ENCODE measurements around the gene CHD5. TPM values are rescaled to one million over a fixed set of nuclear protein-coding genes. Genes with fewer than 3 reads are reported as not detected.

CHD5 gene
- total and polyA plus RNA-seq, 2 of the 4 experiments (the other 2 are of a cell fraction) = under 0.01 to 0.09 TPM

- Histone ChIP-seq H3K14ac (replicated peaks; ENCODE audit: low read depth, low read length) (no peak overlapping the region), H4K91ac (ENCODE audit: insufficient read depth, low read depth, low read length) (no peak overlapping the region), H3K27me3 (ENCODE audit: control insufficient read depth, insufficient read depth, low read length) (peaks cover 2% of the 10 kb centered on the region; the same call in 1 of the 2 replicates), H2AK9ac (replicated peaks; ENCODE audit: low read depth, low read length, poor library complexity) (no peak overlapping the region), H2BK120ac (ENCODE audit: low read depth, low read length) (no peak overlapping the region), H2AFZ (replicated peaks; ENCODE audit: low read length, poor library complexity) (peak overlapping the region; percentile 84), H3K4me2 (ENCODE audit: low read depth, low read length) (peak overlapping the region; percentile 71; the same call in 1 of the 2 replicates), H3K4me1 (ENCODE audit: control insufficient read depth, insufficient read depth, low read length) (no peaks in the 10 kb centered on the region), H4K5ac (ENCODE audit: low read depth, low read length) (no peak overlapping the region), H2BK5ac (ENCODE audit: low read depth, low read length, poor library complexity, severe bottlenecking) (no peak overlapping the region), H3K27ac (ENCODE audit: insufficient read depth, low read length) (no peak overlapping the region), H3K79me1 (ENCODE audit: low read depth in 1 of 2, low read length in 2 of 2) (no peaks in the 10 kb centered on the region), H3K9ac (ENCODE audit: low read depth, low read length) (no peak overlapping the region), H3K9me3 (ENCODE audit: control insufficient read depth, insufficient read depth, low read length) (peaks cover 3% of the 10 kb centered on the region; the same call in 1 of the 2 replicates), H3K23ac (ENCODE audit: low read depth, low read length) (no peak overlapping the region), H3K56ac (ENCODE audit: extremely low read depth, insufficient read depth, low read length) (no peak overlapping the region), H4K20me1 (ENCODE audit: insufficient read depth, low read length) (no peaks in the 10 kb centered on the region), H3K18ac (ENCODE audit: low read depth, low read length) (no peak overlapping the region), H3K9me1 (ENCODE audit: insufficient read depth, low read length) (no peaks in the 10 kb centered on the region), H2BK20ac (ENCODE audit: low read depth, low read length) (no peak overlapping the region), H3K4ac (ENCODE audit: low read depth, low read length) (no peak overlapping the region), H4K8ac (ENCODE audit: low read depth in 2 of 2, low read length in 2 of 2) (no peak overlapping the region), H2BK15ac (ENCODE audit: low read depth, low read length) (no peak overlapping the region), H3K4me3 (ENCODE audit: insufficient read depth, low read depth, low read length) (no peak overlapping the region), H3K36me3 (ENCODE audit: control insufficient read depth, insufficient read depth, low read length) (no peaks in the 10 kb centered on the region), H2AK5ac (ENCODE audit: low read depth, low read length) (no peak overlapping the region)
- TF ChIP-seq RAD21 (IDR thresholded peaks at IDR 0.05; ENCODE audit: low read length) (no peak), POLR2A (IDR thresholded peaks at IDR 0.05; ENCODE audit: low read depth, low read length) (no peak), ELK1 (IDR thresholded peaks at IDR 0.05; ENCODE audit: borderline replicate concordance, low read depth, low read length) (no peak), MAZ (IDR thresholded peaks at IDR 0.05; ENCODE audit: borderline replicate concordance, low read depth, low read length) (no peak), NFE2L2 (IDR thresholded peaks at IDR 0.05; ENCODE audit: low read depth, low read length) (no peak), FOS (IDR thresholded peaks at IDR 0.05; ENCODE audit: low read depth, low read length) (no peak), RFX5 (IDR thresholded peaks at IDR 0.05; ENCODE audit: low read depth, low read length) (no peak), MAFK (IDR thresholded peaks at IDR 0.05; ENCODE audit: low read depth, low read length) (no peak), SMC3 (IDR thresholded peaks at IDR 0.05; ENCODE audit: low read depth, low read length) (no peak), BHLHE40 (IDR thresholded peaks at IDR 0.05; ENCODE audit: low read depth, low read length) (no peak), MXI1 (IDR thresholded peaks at IDR 0.05; ENCODE audit: borderline replicate concordance, low read depth, low read length) (no peak), CEBPB (IDR thresholded peaks at IDR 0.05; ENCODE audit: low read depth, low read length) (no peak), CHD1 (IDR thresholded peaks at IDR 0.05; ENCODE audit: low read depth, low read length) (no peak), RCOR1 (IDR thresholded peaks at IDR 0.05; ENCODE audit: insufficient replicate concordance, low read length) (no peak)
- TF ChIP-seq, protein P1, sequence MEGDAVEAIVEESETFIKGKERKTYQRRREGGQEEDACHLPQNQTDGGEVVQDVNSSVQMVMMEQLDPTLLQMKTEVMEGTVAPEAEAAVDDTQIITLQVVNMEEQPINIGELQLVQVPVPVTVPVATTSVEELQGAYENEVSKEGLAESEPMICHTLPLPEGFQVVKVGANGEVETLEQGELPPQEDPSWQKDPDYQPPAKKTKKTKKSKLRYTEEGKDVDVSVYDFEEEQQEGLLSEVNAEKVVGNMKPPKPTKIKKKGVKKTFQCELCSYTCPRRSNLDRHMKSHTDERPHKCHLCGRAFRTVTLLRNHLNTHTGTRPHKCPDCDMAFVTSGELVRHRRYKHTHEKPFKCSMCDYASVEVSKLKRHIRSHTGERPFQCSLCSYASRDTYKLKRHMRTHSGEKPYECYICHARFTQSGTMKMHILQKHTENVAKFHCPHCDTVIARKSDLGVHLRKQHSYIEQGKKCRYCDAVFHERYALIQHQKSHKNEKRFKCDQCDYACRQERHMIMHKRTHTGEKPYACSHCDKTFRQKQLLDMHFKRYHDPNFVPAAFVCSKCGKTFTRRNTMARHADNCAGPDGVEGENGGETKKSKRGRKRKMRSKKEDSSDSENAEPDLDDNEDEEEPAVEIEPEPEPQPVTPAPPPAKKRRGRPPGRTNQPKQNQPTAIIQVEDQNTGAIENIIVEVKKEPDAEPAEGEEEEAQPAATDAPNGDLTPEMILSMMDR (conservative IDR thresholded peaks at IDR 0.05; ENCODE audit: low read depth, low read length) = no peak
- TF ChIP-seq, protein P2, sequence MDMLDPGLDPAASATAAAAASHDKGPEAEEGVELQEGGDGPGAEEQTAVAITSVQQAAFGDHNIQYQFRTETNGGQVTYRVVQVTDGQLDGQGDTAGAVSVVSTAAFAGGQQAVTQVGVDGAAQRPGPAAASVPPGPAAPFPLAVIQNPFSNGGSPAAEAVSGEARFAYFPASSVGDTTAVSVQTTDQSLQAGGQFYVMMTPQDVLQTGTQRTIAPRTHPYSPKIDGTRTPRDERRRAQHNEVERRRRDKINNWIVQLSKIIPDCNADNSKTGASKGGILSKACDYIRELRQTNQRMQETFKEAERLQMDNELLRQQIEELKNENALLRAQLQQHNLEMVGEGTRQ (IDR thresholded peaks at IDR 0.05; ENCODE audit: low read depth, low read length) = no peak; the same call in 1 of the 2 replicates
- POLR2A ChIA-PET (ENCODE audit: unreplicated experiment) = interaction anchor here (0.6 kb wide), 1 partner anchor 1486 kb away, joined by 10 read pairs; no protein-coding TSS in a partner anchor
- BruUV-seq (replicated peaks) = no TSS peak
- ATAC-seq (ENCODE audit: low read depth) = peak; percentile 95
- peak; percentile 23 for DNase-seq
- in situ Hi-C loops (cut with MboI; ENCODE audit: low sequenced_read_pairs) = no loop called here
- CTCF ChIA-PET = no interaction called here
- WGBS, 2 experiments (ENCODE audit: extremely low coverage in 2 of 2, insufficient read length in 1 of 2) = 20% methylated on average over 18 of the region's 41 CpGs; no CpG with 5 or more reads in 1 of the 2 experiments
- intact Hi-C loops (cut with micrococcal nuclease) = no loop called here
- dilution Hi-C loops (cut with HindIII; ENCODE audit: low sequenced_read_pairs, unreplicated experiment) = no loop called here
Measured at GRCh38 chr1:6127587-6128163, 52.4 kb downstream of the CHD5 start.

All from IMR-90 (cell line).